IMR-90 (cell line): Measurements from ENCODE around the gene NXN. TPM values are rescaled to one million over a fixed set of nuclear protein-coding genes. Genes with fewer than 3 reads are reported as not detected.

Source experiments
- ATAC-seq: fragments of 200-7000 bp; cut with Tn5 transposase; 2 replicates; pipeline ENCODE4 v1.9.1; 2020; ENCODE audit warnings: low read depth, mild to moderate bottlenecking, moderate library complexity
- BruUV-seq: library from RNA; stranded (reverse); fragments of 400-500 nt; replicated peaks from 2 replicates; lab custom pipeline; 2021; lab: Mats Ljungman, UMichigan
- CTCF ChIA-PET: fragments of 300-600 bp; formaldehyde crosslinking; extraction: SDS; loops from one replicate; lab custom pipeline; 2021; ENCODE audit warnings: antibody characterized with exemption; lab: Yijun Ruan, JAX
- POLR2A ChIA-PET: fragments of 300-600 bp; sonication (Branson Sonifier 250); formaldehyde crosslinking; loops from one replicate; lab custom pipeline; 2022; ENCODE audit warnings: antibody characterized with exemption; ENCODE audit not compliant: unreplicated experiment; lab: Charles Lee
- DNase-seq: peaks from one replicate; pipeline ENCODE4 v3.0.0; 2013
- H2AFZ ChIP-seq: replicated peaks from 2 replicates; pipeline ENCODE3; 2013; ENCODE audit warnings: low read length, mild to moderate bottlenecking; ENCODE audit not compliant: poor library complexity
- H2AK5ac ChIP-seq: 2 replicates; pipeline ENCODE4 v1.6.1; 2013; ENCODE audit warnings: low read depth, low read length, inconsistent platforms
- H2AK9ac ChIP-seq: replicated peaks from 2 replicates; pipeline ENCODE3; 2013; ENCODE audit warnings: mild to moderate bottlenecking, low read depth, low read length, moderate library complexity; ENCODE audit not compliant: poor library complexity
- H2BK120ac ChIP-seq: 2 replicates; pipeline ENCODE4 v1.6.1; 2013; ENCODE audit warnings: low read depth, low read length, inconsistent platforms
- H2BK15ac ChIP-seq: 3 replicates; pipeline ENCODE4 v1.6.1; 2013; ENCODE audit warnings: low read depth, low read length, inconsistent platforms
- H2BK20ac ChIP-seq: 2 replicates; pipeline ENCODE4 v1.6.1; 2013; ENCODE audit warnings: low read depth, mild to moderate bottlenecking, inconsistent platforms, low read length, moderate library complexity
- H2BK5ac ChIP-seq: 2 replicates; pipeline ENCODE4 v1.6.1; 2013; ENCODE audit warnings: mild to moderate bottlenecking, low read depth, low read length, inconsistent platforms; ENCODE audit not compliant: poor library complexity, severe bottlenecking
- H3K14ac ChIP-seq: replicated peaks from 2 replicates; pipeline ENCODE4 v1.6.1; 2013; ENCODE audit warnings: low read depth, low read length, inconsistent platforms
- H3K18ac ChIP-seq: 2 replicates; pipeline ENCODE4 v1.6.1; 2013; ENCODE audit warnings: low read depth, low read length, control low read depth
- H3K23ac ChIP-seq: 2 replicates; pipeline ENCODE4 v1.6.1; 2013; ENCODE audit warnings: low read depth, low read length, inconsistent platforms
- H3K27ac ChIP-seq: 2 replicates; pipeline ENCODE4 v1.5.1; 2013; ENCODE audit warnings: mild to moderate bottlenecking, control low read depth, low read length; ENCODE audit not compliant: insufficient read depth
- H3K27me3 ChIP-seq: 2 replicates; pipeline ENCODE4 v1.6.1; 2013; ENCODE audit warnings: low read length; ENCODE audit not compliant: control insufficient read depth, insufficient read depth
- H3K36me3 ChIP-seq: 2 replicates; pipeline ENCODE4 v1.6.1; 2013; ENCODE audit warnings: low read length, mixed read lengths; ENCODE audit not compliant: control insufficient read depth, insufficient read depth
- H3K4ac ChIP-seq: 2 replicates; pipeline ENCODE4 v1.6.1; 2013; ENCODE audit warnings: low read depth, low read length, inconsistent platforms
- H3K4me1 ChIP-seq: 2 replicates; pipeline ENCODE4 v1.6.1; 2013; ENCODE audit warnings: low read length, mixed read lengths; ENCODE audit not compliant: control insufficient read depth, insufficient read depth
- H3K4me2 ChIP-seq: 2 replicates; pipeline ENCODE4 v1.6.1; 2013; ENCODE audit warnings: low read depth, mild to moderate bottlenecking, control low read depth, low read length, moderate library complexity
- H3K4me3 ChIP-seq: 2 replicates; pipeline ENCODE4 v1.5.1; 2013; ENCODE audit warnings: low read depth, mild to moderate bottlenecking, control low read depth, low read length, moderate library complexity; ENCODE audit not compliant: insufficient read depth
- H3K56ac ChIP-seq: 2 replicates; pipeline ENCODE4 v1.6.1; 2013; ENCODE audit warnings: low read length, inconsistent platforms; ENCODE audit not compliant: insufficient read depth; ENCODE audit errors: extremely low read depth
- H3K79me1 ChIP-seq, 2 experiments: 2 replicates each; pipeline ENCODE4 v1.6.1; 2013; ENCODE audit warnings: low read length in 2 of 2, inconsistent platforms in 1 of 2, low read depth in 1 of 2
- H3K9ac ChIP-seq: 2 replicates; pipeline ENCODE4 v1.6.1; 2013; ENCODE audit warnings: low read depth, low read length, control low read depth
- H3K9me1 ChIP-seq: 2 replicates; pipeline ENCODE4 v1.6.1; 2013; ENCODE audit warnings: low read length, inconsistent platforms; ENCODE audit not compliant: insufficient read depth
- H3K9me3 ChIP-seq: 2 replicates; pipeline ENCODE4 v1.6.1; 2013; ENCODE audit warnings: low read length; ENCODE audit not compliant: control insufficient read depth, insufficient read depth
- H4K20me1 ChIP-seq: 2 replicates; pipeline ENCODE4 v1.6.1; 2013; ENCODE audit warnings: low read length, inconsistent platforms; ENCODE audit not compliant: insufficient read depth
- H4K5ac ChIP-seq: 2 replicates; pipeline ENCODE4 v1.6.1; 2013; ENCODE audit warnings: mild to moderate bottlenecking, low read depth, low read length, control low read depth
- H4K8ac ChIP-seq, 2 experiments: 2 replicates each; pipeline ENCODE4 v1.6.1; 2013; ENCODE audit warnings: low read depth in 2 of 2, low read length in 2 of 2, control low read depth in 1 of 2, inconsistent platforms in 1 of 2
- H4K91ac ChIP-seq: 2 replicates; pipeline ENCODE4 v1.6.1; 2013; ENCODE audit warnings: low read depth, low read length, inconsistent platforms; ENCODE audit not compliant: insufficient read depth
- POLR2A ChIP-seq: IDR thresholded peaks from 2 replicates; pipeline ENCODE4 v1.6.1; 2012; ENCODE audit warnings: mild to moderate bottlenecking, low read depth, low read length
- RFX5 ChIP-seq: IDR thresholded peaks from 2 replicates; pipeline ENCODE4 v1.8.0; 2012; ENCODE audit warnings: low read depth, mild to moderate bottlenecking, low read length, moderate library complexity
- WGBS, 2 experiments: methylation state at CpG; one replicate each; pipeline versions ENCODE4 v1.1.5 to v1.1.7; 2013; ENCODE audit warnings: missing lambda C conversion rate in 2 of 2; ENCODE audit not compliant: insufficient read length in 1 of 2; ENCODE audit errors: extremely low coverage in 2 of 2; 5-methylcytosine and 5-hydroxymethylcytosine counted together
- dilution Hi-C: fragments of 300-500 bp; cut with HindIII; formaldehyde crosslinking; loops from one replicate; pipeline ENCODE4 v1.14.3; 2018; ENCODE audit warnings: low sequenced_read_pairs; ENCODE audit not compliant: unreplicated experiment
- in situ Hi-C: fragments of 300-500 bp; cut with MboI; formaldehyde crosslinking; loops from 3 replicates; pipeline ENCODE4 v1.14.3; 2019; ENCODE audit warnings: low sequenced_read_pairs, inconsistent platforms, mixed read lengths
- intact Hi-C: fragments of 100-400 bp; cut with micrococcal nuclease; formaldehyde crosslinking; loops from 2 replicates; pipeline ENCODE4 v1.10.0; 2022
- polyA plus RNA-seq, 3 experiments: library from polyadenylated mRNA; depleted of rRNA; stranded (reverse); fragments of >200 nt; gene quantifications; 2 replicates each; pipeline ENCODE4 v1.2.3, GENCODE V29; 2012; ENCODE audit warnings: low replicate concordance in 1 of 3
- total RNA-seq: library from RNA; depleted of rRNA; stranded (reverse); fragments of >200 nt; gene quantifications from 2 replicates; pipeline ENCODE4 v1.2.3, GENCODE V29; 2012

Gene NXN
- total and polyA plus RNA-seq, 2 of the 4 experiments (the other 2 are of a cell fraction), result 52.5 to 116 TPM

DNA sequence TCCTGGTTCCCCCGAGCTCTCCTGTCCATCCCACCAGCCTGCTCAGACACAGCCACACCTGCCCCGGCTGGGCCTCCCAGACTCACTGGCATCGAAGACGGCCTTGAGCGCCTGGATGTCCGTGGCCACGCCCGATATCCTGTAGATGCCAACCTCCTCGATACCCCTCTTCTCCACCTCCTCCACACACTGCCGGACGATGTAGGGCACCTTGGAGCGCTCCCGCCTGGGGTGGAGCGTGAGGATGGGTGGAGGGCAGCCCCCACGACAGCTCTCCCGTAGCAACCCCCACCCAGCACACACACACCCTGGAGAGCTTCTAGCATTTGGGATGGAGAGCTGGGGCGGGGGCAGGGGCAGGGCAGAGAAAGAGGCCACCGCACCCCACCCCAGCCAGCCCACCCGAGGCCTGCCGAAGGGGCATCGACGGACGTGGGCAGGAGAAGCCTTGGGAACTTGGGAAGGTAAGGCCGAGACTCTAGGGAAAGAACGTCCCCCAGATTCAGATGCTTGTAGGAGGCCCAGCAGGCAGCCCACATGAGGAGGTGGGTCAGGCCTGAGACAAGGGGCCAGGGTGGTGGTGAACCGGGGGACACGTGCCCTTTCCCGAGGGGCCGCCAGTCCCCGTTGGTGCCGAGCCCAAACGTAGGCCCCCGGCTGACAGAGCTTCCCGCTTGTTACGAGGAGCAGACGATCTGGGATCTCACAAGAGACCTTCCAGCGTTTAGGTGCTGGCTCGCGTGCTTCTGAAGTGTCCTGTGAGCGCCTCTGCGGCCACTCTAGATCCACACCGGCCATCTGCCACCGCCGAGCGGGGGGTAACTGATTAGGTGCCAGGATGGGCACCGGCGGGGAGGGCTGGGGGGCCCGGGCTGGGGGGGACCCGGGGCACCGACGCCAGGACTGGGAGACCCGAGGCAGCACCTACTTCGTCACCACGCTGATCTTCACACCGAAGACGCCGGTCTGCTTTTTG lies 32.5 kb upstream of the NXN start:
- H3K4me1 ChIP-seq, result no peaks in the 10 kb centered on the region
- peaks cover 43% of the 10 kb centered on the region for H3K36me3 ChIP-seq
- H3K14ac ChIP-seq, result no peak overlapping the region
- no peak overlapping the region for H2BK120ac ChIP-seq
- intact Hi-C loops, result no loop called here
- CTCF ChIA-PET, result no interaction called here
- no peak overlapping the region for H4K8ac ChIP-seq
- ATAC-seq (no peak), DNase-seq (no peak)
- no peak overlapping the region for H2AFZ ChIP-seq
- no peak overlapping the region for H3K4me2 ChIP-seq
- no peaks in the 10 kb centered on the region for H3K9me1 ChIP-seq
- H3K4me3 ChIP-seq, result no peak overlapping the region
- WGBS, 2 experiments, result 85% methylated on average over 14 of the region's 57 CpGs; no CpG with 5 or more reads in 1 of the 2 experiments
- no peak overlapping the region for H3K9ac ChIP-seq
- no peak overlapping the region for H4K91ac ChIP-seq
- H2BK5ac ChIP-seq, result no peak overlapping the region
- no peaks in the 10 kb centered on the region for H3K9me3 ChIP-seq
- H3K56ac ChIP-seq, result no peak overlapping the region
- in situ Hi-C loops, result no loop called here
- H2BK20ac ChIP-seq, result no peak overlapping the region
- peaks cover 10% of the 10 kb centered on the region; the same call in 1 of the 2 replicates for H4K20me1 ChIP-seq
- H2BK15ac ChIP-seq, result no peak overlapping the region
- no peak overlapping the region for H3K23ac ChIP-seq
- no peak for TF ChIP-seq RFX5
- no peak for TF ChIP-seq POLR2A
- dilution Hi-C loops, result no loop called here
- no peak overlapping the region for H2AK9ac ChIP-seq
- H3K18ac ChIP-seq, result no peak overlapping the region
- no peak overlapping the region for H3K27ac ChIP-seq
- H3K4ac ChIP-seq, result no peak overlapping the region
- H4K5ac ChIP-seq, result no peak overlapping the region
- POLR2A ChIA-PET, result no interaction called here
- H3K27me3 ChIP-seq, result no peaks in the 10 kb centered on the region
- H2AK5ac ChIP-seq, result no peak overlapping the region
- peaks cover 0 to 3% of the 10 kb centered on the region in 2 experiments; a peak in 1 of 4 replicates for H3K79me1 ChIP-seq
- no TSS peak for BruUV-seq
